Measurements from ENCODE around the gene FUT6.

- TF ChIP-seq POLR2A (IDR thresholded peaks at IDR 0.05) (no peak), CTCF (IDR thresholded peaks at IDR 0.05) (no peak), EP300 (IDR thresholded peaks at IDR 0.05) (no peak), POLR2AphosphoS5 (IDR thresholded peaks at IDR 0.05) (no peak)
Observed at GRCh38 chr19:5864013-5864720, 24.7 kb upstream of the FUT6 start.
